GM18951 (cell line): Measurements from ENCODE around the gene KATNB1.

Source experiments
- POLR2A ChIP-seq: IDR thresholded peaks from 4 replicates; pipeline ENCODE4 v1.6.1; 2011; ENCODE audit warnings: mild to moderate bottlenecking; ENCODE audit not compliant: insufficient read length, insufficient read depth; ENCODE audit errors: extremely low read depth
- in situ Hi-C: fragments of 300-500 bp; cut with MboI; formaldehyde crosslinking; loops from one replicate; pipeline ENCODE4 v1.12.0; 2022; ENCODE audit warnings: low sequenced_read_pairs, mixed read lengths, inconsistent platforms; ENCODE audit not compliant: unreplicated experiment

KATNB1 gene

DNA sequence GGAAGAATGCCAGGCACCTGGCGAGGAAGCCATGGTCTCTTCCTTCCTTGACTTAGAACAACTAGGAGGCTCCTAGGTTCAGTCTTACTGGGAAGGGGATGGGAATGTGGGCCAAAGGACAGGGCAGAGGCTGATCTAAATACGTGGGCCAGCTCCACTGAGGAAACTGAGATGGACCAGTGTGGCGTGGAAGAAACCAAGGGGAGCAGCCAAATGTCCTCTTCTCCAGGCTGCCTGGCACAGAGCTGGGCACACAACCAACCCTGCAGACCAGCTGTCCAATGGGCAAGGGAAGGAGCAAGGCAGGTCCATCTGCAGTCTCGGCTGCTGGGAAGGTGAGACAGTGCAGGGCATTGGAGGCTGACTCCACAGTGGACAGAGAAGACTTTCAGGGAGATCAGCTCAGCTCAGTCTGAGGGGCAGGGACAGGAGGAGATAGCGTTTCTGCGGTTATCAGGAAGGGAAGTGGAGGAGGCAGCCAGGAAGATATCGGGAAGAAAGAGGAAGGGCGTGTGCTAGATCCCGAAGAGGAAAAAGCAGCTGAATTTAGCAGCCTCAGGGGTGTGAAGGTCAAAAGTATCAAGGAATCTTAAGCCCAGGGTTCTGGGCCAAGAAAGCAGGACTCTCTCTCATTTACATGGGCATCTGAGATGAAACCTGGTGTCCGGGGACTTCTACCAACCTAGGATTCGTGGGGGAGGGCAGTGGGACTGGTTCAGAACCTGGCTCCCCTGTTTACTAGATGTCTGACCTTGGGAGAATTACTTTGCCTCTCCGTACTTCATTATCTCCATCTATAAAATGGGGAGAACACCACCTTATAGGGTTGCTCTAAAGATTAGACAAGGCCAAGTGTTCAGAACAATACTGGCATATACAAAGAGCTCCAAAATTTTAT is 64.9 kb downstream of the KATNB1 start:
- no peak for TF ChIP-seq POLR2A
- in situ Hi-C loops, result no loop called here

DNA sequence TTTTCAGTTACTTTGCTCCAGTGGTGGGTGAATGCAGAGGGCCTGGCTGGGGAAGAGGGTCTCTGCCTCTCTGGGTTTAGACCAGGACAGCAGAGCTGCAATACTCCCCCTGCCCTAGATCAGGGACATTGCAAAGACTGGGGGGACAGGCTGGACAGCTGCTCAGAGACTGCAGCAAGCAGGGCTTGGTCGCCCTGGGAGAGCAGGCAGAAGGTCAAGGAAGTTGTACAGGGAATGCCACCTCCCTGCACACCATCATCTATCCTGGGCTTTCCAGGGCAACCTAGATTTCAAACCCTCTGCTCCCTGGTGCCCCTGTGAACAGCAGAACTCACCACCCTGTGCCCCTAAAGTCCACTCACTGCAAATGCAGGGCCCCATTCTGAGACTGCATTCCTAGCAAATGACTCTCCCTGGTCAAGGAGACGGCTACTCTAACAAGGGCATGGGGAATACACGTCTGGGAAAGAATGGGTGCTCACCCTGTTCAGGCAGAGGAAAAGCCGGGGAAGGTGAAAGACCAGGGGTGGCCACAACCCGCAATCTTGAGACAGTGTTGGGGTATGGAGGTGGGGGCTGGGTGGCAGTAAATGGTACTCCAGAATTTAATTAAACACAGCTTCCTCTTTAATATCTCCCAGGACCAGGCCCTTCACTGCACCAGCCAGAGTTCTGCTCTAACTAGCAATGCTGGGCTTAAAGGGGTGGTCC is 65.7 kb downstream of the KATNB1 start:
- in situ Hi-C loops, result no loop called here

DNA sequence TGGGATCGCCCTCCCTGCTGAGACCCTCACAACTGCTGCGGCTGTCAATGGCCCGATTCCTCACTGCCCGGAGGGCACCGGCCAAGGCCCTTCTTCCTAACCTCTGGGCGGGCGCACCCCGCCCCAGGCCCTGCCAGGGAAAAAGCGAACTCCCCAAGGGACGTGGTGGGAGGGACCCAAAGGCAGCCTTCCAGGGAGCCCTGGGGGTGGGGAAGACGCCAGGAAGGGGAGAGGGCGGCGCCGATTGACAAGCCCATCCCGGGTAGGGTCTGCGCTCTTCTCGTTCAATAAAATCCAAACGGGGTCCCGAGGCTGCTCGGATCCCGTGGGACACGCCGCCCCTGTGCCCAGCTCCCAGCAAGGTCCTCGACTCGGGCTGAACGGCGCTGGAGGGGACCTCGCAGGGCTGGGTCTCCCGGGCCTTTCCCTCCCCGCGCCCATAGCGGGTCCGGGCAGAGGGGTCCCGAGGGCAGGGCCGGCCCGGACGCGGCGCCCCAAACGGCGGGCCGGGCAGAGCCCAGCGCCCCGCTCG is 66.3 kb downstream of the KATNB1 start:
- in situ Hi-C loops, result no loop called here
- TF ChIP-seq POLR2A, result no peak

More for the DNA sequence above, 65.7 kb downstream of the KATNB1 start:
- no peak for TF ChIP-seq POLR2A

DNA sequence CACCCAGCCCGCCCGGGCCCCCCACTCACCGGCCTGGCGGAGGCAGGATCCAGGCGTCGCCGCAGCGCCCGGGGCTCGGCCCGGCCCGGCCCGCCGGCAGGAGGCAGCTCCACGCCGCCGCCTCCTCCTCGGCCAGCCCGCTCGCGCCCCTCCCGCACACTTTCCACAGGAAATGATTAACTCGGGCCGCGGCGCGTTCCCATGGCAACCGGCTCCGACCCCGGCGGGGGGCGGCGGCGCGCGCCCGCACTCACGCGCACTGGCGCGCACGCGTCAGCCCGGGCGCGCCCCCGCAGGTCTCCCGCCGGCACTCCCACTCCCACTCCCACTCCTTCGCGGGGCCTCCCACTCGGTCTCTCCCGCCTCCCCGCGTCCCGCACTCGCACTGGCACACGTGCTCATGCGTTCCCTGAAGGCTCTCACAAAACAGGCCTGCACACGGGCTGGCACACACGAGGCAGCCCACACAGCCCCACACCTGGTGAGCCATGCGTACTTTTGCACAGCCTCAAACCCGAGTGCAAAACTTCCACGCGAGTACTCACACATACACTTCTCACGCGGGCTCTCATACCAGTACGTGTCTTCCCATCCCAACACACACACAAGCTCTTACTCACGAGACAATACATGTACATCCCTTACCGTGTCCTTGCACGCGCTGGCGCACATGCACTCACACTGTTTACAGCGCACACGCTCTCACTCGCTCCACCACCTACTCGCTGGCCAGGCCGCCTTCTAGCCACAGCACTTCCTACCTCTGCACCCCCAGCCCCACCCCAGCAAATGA is 67.0 kb downstream of the KATNB1 start, which contains the start of gene KIFC3:
KIFC3 (minus strand) TSS at position 151 of the 793 bp plus-strand sequence. CDS start 4,248 bp downstream, outside the sequence.
- in situ Hi-C loops, result no loop called here
- no peak for TF ChIP-seq POLR2A

DNA sequence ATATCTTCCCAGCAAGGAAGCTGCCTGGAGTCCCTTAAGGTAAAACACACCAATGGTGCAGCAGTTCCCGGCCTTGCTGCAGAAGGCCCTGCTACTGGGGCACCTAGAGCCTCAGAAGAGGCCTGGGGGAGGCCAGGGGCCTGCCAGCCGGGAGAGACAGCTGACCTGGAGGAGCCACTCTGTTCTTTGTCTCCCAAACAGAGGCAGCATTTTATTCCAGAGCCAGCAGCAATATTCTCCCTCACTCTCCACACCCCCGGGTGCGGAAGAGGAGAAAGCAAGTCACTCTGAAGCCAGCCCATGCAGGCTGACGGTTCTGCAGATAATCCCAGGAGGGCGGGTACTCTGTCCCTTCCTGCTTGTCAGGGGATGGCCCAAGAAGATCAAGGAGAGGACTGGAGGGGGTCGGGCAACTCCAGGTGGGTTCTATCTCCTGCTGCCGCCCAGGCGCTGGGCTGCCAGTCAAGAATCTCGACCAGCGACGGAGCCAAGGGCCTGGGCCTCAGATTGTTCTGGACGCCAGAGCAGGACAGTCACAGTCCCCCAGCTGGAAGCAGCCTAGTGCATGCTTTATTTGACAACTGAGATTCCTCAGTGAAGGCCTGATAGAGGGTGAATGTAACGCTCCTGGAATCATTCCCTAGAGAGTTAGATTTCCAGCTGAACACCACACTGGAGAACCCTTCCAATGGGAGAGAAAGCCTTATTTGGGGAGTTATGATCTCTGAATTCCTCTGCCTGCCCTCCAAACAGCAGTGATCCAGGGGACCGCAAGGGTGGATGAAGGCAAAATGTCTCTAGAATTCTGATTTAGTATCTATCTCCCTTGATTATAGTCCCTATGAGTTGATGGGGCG is 67.8 kb downstream of the KATNB1 start:
- in situ Hi-C loops, result no loop called here
- no peak for TF ChIP-seq POLR2A

DNA sequence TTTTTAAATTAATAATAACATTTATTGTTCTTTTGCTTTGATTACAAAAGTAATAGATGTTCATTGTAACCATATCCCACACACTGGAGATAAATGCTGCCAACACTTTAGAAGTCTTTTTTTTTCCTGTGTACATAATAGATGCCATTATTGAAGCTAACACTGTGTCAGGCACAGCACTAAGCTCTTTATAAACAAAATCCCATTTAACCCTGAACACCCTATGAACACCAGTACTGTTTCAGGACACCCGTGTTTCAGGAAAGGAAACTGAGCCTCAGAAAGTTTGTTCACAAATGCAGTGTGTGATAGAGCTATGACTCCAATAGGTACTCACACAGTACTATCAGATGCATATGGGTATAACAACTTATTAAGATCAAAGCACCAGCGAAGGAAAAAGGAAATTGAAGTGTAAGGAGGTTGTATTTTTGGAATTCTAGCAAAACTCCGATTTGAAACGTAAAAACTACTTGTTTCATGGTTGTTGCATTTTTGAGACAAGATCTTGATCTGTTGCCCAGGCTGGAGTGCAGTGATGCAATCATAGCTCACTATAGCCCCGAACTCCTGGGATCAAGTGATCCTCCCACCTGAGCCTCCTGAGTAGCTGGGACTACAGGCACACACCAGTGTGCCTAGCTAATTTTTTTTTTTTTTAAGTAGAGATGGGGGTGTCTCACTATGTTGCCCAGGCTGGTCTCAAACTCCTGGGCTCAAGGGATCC is 68.7 kb downstream of the KATNB1 start:
- in situ Hi-C loops, result no loop called here
- TF ChIP-seq POLR2A, result no peak

DNA sequence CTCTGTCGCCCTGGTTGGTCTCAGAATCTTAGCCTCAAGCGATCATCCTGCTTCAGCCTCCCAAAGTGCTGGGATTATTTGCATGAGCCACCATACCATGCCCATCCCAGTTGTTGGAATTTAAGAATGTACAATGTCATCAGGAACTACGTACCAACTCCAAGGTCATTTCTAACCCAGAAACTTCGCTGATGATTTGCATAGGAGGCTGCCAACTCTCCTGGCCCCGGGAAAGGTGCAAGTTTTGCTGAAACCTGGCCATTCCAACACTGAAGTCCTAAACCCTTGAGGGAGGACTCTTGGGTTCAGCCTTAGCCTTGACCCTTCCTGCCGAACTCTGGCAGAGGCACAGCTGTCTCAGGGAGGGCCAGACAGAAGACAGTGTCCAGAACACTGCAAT is 69.6 kb downstream of the KATNB1 start:
- no peak for TF ChIP-seq POLR2A
- in situ Hi-C loops, result no loop called here
